ENCODE measurements around the gene FBXL3.

FBXL3 gene, protein sequence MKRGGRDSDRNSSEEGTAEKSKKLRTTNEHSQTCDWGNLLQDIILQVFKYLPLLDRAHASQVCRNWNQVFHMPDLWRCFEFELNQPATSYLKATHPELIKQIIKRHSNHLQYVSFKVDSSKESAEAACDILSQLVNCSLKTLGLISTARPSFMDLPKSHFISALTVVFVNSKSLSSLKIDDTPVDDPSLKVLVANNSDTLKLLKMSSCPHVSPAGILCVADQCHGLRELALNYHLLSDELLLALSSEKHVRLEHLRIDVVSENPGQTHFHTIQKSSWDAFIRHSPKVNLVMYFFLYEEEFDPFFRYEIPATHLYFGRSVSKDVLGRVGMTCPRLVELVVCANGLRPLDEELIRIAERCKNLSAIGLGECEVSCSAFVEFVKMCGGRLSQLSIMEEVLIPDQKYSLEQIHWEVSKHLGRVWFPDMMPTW

DNA sequence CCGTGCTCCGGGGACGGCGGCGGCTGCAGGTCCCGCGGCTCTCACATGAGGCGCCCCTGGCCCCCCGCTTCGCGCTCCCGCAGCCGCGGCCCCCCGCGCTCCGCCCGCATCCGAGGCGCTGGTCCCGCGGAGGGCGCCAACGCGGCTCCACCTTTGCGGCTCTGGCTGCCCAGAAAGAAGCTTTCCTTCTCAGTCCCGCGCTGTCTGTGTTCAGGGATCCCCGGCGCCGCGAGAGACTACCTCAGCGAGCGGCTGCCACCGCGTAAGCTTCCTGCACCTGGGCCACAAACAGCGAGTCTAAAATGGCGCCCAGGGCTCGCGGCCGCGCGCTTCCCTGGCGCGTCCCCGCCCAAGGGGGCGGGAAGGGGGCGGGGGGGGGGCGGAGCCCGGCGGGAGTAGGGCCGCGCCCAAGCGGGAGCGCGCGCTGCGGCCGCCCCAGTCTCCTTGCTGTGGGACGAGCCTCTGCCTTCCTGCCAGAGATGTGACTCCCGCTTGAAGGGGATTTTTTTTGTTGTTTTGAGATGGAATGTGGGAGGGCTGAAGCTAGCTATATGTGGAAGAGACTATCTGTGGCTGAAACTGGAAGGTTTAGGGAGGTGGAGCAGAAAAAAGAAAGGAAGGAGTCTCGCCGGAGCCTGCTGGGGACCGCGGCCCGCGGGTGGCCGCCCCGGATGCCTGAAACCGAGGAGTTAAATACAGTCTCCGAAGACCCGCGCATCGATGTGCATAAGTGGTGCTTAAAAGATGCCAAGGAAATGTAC is at the start of gene FBXL3:
Gene FBXL3, minus strand, starts transcription at position 299 of the 761 bp plus-strand sequence. CDS start 5,299 bp downstream, outside the sequence.
- DNase-seq (ENCODE audit: low read depth): peak; percentile 84

DNA sequence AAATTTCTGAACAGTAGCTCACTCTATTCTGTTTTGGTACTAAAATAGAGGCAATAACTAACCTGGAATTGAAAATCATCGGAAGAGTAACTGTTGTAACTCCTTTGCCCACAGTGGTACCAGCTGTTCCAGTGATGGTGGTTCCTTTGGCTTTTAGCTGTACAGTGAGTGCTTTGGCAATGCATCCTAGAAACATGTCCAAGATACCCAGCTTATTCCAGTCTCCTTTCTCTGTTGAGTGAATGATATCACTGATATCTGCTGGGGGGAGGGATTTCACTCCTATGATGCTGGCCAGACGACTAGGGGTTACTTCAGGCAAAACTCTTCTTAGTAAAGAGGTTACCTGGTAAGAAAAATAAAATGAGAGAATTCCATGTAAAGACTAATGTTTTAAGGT is 40.6 kb upstream of the FBXL3 start:
- no peak for DNase-seq (ENCODE audit: low read depth)

DNA sequence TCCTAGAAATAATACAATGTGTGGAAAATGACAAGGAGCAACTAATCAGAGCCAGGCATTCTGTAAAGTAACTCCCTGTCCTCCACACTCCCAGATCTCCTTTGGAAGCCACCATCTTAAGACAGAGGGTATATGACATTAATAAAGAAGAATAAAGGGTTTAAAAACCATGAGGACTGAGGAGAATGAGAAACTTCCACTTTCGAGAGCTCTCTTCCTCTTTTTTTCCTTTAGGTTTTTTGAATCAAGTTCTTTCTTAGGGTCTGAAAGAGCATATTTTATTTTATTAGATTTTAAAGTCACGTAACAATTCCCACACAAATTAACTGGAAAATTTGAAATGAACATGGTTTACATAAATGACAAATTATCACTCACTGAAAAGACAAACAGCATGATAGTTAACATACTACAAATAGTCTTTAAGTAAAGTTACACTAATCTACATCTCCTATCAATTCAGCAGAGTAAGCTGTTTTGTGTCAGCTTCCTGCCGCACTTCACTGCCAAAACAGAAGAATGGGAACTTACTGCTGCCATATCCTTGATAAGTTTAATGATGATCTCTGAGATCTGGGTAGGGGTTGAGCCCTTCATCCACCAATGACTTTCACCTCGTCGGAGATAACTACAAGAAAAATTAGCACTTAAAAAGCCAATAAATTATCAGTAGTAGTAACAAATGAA is 38.6 kb upstream of the FBXL3 start:
- no peak for DNase-seq (ENCODE audit: low read depth)

DNA sequence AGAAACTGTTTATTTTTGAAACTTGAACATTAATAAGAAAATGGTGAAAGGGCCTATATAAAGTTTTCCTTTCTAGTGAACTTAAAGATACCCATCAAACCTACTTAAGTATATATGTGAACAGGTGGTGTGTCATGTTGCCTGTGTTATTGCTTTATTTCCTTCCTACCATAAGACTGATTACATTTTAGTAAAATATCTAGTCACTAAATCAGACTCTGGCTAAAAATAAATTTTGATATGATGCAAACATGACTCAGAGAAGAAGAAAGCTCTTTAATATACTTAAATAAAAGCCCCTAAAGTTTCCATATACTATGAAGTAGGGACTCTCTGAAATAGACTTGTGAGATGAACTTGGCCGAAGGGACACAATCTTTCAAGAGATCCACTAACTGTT is 35.1 kb upstream of the FBXL3 start:
- peak; percentile 11 for DNase-seq (ENCODE audit: low read depth)

DNA sequence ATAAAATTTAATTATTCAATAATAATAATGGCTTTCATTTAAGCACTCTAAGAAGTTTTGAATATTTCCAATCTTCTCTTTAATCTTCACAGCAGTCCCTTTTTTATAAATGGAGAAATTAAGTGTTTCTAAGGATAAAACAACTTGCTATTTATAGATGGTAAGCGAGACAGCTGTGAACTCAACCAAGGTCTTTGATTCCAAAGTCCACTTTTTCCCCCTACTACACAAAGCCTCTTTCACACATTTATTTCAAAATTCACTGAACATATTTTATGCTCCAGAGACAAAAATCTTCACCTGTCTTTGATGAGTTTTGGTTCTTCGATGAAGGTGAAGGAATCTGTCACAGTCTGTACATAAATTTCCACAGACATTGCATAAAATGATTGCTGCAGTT is 34.4 kb upstream of the FBXL3 start:
- DNase-seq (ENCODE audit: low read depth): no peak

DNA sequence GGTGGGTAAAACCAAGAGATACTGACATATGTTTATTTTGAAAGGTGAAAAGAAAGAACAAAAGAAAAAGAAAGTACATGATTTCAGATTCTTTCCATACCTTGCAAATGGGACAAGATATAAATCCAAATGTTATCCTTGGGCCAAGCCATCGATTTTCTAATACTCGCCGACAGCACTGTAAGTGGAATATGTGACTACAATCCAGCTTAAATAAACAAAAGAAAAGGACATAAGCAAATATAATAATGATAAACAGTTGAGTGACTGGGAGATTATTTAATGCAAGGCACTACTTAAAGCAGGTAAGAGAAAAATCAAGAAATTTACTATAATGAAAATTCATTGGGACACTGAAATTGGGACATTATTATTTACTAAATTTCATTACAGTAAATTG is 29.9 kb upstream of the FBXL3 start:
- DNase-seq (ENCODE audit: low read depth): no peak

DNA sequence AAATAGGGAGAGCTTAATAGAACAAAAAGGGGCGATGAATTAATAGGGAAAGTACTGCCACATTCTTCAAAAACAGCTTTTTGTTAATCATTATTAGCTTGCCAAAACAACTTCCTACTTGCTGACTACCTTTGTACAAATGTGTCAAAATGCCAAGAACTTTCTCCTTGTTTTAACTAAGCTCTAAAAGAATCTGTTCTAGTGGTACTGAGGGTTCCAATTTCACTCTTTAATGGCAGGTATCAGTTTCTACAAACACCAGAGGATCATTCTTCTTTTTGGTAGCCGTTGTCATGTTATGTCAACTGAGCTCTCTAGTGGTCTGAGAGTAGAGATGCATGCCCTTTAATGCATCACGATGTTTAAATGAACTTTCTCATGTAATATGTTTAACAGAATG is 29.4 kb upstream of the FBXL3 start:
- DNase-seq (ENCODE audit: low read depth): no peak

DNA sequence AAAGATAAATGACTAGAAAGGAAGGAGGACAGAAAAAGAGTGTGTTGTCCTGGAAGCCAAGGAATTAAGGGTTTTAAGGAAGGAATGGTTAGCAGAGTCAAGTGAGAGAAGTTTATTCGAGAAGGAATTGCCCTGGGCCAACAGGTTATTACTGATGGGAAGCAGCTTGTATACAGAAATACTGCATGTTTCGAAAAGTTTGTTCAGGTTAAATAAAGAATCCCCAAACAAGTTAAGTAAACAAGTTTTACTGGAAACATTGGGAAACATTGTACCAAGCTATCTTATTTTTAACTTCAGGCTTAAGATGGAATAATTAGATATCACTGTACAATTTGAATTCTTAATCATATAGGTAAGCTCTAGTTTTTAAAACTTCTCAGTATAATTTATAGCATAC is 28.2 kb upstream of the FBXL3 start:
- DNase-seq (ENCODE audit: low read depth): no peak

DNA sequence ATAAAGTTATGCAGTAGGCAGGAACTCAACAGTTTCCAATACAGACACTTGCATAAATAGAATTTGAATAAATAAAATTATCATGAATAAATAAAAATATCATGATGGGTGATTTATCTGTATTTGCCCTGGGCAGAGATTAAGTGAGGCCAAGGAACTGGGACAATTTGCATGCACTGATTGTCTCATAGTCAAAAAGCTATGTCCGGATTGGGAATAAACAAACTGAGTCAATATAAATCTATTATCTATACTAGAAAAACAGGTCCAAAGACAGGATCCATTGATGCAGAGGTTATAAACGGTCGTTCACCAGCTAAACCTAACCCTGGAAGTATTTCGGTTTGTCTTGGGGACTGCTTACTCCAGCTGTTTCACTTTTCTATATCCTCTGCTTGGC is 26.2 kb upstream of the FBXL3 start:
- no peak for DNase-seq (ENCODE audit: low read depth)

DNA sequence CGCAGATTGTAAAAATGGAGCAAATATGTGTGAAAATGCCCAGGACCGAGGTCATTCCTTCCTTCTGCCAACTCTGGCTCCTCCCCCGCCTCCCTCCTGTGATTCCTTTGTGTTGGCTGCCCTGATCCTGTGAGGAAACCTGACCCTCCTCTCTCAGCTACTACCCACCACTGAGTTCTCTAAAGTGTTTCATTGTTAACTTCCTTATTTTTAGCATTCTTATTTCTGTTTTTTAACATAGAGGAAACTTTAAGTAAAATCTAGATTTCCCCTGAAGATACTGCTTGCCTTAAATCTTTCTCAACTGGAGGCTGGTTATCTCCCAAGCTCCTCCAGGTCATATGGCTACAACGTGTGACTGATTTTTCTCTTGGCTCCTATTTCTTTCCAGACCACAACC is 21.7 kb upstream of the FBXL3 start:
- DNase-seq (ENCODE audit: low read depth): no peak

DNA sequence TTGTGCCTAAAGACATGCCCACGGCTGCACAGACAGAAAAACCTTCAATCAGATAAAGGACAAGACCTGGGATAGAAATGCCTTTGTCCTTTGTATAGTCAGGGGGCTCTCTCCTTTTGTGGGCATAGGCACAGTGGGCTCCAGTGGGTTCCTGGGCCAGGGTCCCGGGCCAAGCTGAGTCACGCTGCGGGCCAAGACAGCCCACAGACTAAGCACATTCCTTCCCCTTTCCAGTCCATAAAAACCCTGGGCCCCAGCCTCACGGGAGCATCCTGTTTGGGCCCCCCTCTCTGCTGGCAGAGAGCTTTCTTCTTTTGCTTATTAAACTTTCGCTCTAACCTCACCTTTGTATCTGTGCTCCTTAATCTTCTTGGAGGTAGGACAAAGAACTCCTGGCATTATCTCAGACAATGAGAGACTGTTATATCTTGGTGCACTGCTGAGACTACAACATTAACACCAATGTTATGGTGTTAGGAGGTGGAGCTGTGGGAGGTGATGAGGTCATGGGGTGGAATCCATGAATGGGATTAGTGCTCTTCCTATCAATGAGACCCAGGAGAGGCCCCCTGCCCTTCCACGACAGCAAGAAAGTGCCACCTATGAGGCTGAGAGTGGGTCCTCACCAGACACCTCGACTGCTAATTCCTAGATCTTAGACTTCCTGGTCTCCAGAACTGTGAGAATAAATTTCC is 20.8 kb upstream of the FBXL3 start:
- DNase-seq (ENCODE audit: low read depth): no peak

DNA sequence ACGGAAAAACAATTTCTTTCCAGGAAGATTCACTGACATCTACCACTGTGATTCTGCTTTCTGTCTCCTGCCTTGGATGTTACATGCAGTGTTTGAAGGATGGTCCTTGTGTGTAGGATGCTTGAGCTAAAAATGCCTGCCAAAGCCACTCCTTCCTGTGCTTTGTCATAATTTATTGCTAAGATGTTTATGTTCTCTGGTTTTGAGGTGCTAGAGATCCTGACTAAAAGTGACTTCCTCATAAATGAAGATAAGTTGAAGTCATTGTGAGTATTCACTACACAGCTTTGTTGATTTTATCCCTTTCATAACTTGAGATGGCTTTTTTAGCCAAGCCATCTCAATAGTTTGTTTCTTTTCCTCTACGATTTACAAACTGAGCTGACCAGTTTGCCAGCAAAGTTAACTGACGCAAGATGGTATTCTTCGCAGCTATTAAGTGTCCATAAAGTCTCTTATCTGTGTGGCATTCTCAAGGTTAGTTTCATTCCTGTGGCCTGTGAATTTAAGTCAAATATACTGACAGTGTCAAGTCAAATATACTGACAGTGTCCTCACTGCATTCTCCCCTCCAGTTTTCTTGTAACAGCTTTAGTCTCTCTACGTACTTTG is 15.7 kb upstream of the FBXL3 start:
- DNase-seq (ENCODE audit: low read depth): peak; percentile 68

DNA sequence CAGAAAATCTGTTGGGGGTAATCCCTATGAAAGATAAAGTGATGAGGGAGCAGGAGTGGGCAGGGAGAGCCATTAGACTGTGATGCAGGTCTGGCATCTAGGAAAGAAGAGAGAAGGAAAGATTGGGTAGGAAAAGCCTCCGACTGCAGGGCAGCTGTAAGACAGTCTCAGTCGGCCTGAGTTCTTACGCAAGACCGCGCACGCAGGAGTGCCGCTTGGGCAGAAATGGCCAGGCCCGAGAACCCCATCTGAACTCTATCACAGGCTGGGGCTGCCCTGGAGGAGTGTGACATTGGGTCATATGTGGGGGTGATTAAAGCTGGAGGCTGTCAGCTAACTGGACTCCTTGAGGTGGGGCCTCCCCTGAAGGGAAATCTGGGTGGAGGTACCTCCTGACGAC is 13.9 kb upstream of the FBXL3 start:
- peak; percentile 43 for DNase-seq (ENCODE audit: low read depth)

DNA sequence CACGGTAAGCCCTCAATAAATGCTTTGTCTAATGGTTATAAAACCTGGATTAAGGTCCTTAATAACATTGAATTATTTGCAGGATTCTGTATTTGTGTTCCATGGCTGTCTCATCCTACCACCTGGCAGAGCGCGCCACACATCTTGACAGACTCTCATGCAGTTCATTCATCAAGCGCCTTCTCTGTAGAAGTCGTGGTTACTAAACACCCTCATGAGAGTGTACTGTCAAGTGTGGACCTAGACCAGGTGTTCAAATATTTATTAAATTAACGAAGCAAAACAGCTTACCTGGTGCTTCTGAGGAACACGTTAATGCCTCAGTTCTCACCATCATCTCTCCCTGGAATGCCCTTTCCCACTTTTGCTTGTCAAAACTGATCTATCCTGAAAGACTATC is 13.1 kb upstream of the FBXL3 start:
- no peak for DNase-seq (ENCODE audit: low read depth)

DNA sequence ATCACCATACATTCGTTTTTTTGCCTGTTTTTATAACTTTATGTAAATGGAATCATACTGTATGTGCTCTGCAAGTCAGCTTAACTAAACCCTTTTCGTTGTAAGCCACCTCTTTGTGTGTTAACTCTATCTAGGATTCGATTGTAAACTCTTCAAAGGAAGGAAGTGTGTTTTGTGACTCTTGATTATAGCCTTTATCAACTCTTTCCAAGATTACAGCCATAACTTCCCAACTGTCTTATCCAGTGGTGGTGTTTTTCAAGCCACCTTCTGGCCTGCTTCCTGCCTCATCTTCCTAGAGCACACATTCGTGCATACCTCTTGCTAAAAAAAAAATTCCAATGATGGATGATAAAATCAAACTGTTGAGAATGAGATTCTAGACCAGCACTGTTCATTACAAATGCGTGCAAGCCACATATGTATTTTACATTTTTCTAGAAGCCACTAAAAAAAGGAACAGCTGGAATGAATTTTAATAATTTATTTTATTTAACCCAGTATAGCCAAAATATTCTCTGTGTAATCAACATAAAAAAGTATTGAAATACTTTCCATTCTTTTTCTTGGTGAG is 12.0 kb upstream of the FBXL3 start:
- no peak for DNase-seq (ENCODE audit: low read depth)

DNA sequence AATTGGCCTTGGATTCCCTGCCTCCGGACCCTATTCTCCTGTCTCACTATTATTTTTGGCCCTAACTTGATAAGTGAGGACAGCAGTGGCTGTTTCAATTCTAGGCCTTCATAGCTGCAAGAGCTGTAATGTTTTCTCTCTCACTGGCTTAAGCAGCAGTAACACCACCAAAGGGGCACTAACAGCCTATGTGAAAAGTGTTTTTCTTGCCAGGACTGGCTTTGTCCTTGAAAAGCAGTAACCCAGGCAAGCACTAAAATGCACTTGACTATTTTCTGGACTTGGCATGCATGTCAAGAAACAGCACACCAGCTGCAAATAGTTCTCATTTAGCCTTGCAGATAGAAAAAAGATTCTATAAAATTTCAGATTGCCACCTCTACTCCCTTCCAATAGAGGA is 9.3 kb upstream of the FBXL3 start:
- no peak for DNase-seq (ENCODE audit: low read depth)

DNA sequence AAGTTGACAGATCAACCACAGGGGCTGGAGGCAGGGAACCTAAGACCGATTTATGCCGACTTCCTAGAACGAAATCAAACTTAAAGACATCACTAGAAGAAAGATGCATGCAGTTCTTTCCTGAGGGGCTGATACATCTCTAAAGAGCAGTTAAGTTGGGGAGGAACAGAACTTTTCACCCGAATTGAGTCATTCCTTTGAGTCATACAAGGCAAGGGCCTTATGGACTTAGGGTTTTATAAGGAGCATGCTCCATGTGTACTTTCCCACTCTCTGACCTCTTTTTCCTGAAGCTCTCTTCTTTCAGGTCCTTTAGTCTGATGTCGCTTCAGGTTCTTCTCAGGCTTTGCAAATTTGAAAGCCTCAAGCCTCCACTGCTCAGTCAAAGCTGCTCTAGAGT is 7.9 kb upstream of the FBXL3 start:
- DNase-seq (ENCODE audit: low read depth): peak; percentile 73

DNA sequence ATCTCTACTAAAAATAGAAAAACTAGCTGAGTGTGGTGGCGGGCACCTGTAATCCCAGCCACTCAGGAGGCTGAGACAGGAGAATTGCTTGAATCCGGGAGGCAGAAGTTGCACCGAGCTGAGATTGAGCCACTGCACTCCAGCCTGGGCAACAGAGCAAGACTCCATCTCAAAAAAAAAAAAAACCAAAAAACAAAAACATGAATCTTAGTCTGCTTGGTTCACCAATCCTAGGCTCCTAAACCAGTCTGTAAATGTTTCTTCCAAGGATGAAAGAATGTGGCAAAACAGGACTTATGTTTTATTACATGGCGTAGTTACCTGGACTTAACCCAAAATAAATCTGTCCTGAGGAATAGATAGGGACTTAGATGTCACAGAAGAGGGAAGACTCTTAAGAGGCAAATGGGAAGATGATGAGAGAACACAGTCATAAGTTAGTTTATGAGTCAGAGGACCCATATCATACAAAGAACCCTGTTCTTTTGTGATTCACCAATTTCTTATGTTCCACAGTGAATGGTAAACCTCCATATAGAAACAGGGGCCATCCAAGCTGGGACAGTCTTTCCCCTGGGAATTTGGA is 6.9 kb upstream of the FBXL3 start:
- DNase-seq (ENCODE audit: low read depth): no peak

DNA sequence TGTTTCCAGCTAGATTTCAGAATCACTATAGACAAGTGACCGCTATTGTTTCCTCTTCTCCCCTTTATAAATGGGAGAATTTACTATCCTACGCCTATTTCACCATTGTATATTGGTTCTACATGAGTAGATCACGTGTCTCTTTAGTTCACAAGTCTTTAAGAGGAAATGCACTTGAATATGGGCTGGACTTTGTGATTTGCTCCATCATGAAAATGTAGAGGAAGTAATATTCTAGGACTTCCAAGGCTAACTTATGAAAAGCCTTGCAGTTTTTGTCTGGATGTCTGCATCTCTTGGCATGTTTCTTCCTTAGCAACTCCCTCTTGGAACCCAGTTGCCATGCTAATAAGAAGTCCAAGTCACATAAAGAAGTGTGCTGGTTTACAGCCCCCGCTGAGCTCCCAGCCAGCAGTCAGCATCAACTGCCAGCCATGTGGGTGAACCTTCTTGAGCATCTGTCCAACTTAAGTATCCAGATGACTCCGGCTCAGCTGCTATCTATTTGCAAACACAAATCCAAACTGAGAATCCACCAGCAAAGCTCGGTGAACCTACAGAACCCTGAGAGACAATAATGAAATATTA is 4.8 kb upstream of the FBXL3 start:
- no peak for DNase-seq (ENCODE audit: low read depth)

DNA sequence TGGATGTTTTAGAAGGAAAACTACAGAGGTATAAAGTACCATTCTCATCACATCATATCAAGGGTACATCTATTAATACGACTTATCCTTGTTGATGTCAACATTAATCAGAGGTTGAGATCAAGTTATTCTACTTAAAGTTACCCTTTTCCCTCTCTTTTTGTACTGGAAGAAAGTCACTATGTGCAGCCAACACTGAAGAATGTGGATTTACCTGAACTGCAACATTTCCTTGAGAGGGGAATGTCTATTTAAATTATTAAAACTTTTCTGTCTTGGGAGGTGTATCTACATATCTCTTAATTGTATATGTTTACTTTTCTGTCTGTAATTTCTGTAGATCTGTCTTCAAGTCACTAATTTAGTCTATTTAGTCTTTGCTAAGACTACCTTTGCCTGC is 2.5 kb upstream of the FBXL3 start:
- DNase-seq (ENCODE audit: low read depth): no peak

DNA sequence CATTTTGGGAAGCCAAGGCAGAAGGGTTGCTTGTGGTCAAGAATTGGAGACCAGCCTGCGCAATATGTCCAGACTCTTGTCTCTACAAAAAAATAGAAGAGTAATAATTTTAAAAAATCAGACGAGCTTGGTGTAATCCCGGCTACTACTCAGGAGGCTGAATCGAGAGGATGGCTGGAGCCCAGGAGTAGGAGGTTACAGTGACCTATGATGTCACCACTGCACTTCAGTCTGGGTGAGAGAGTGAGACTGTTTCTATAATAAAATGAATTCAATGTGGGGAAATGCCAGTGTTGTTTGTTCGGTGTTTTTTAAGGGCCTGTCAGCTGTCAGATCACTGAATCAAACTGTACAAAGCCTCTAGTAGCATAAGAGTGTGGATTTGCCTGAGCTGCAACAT is 1.2 kb upstream of the FBXL3 start:
- no peak for DNase-seq (ENCODE audit: low read depth)
